ENCODE measurements around the gene DNAAF9.
"Not testable (repeated sequence)": the region's sequence is repeated elsewhere in the genome, so short reads cannot be mapped to it uniquely, and the experiment has no call there.

DNAAF9 gene

GRCh38 chr20:3430376-3431069 is 23.1 kb upstream of the DNAAF9 start:
- H3K36me3 ChIP-seq (ENCODE audit: low read length), result no peaks in the 10 kb centered on the region
- no peak overlapping the region for H3K4me2 ChIP-seq (ENCODE audit: low read depth, low read length, poor library complexity, severe bottlenecking)
- H2AFZ ChIP-seq (ENCODE audit: low read depth, low read length, severe bottlenecking), result no peak overlapping the region
- no peaks in the 10 kb centered on the region for H3K79me2 ChIP-seq (ENCODE audit: insufficient read depth, low read length)
- no peaks in the 10 kb centered on the region for H3K9me2 ChIP-seq (replicated peaks; ENCODE audit: insufficient read depth, low read length)
- H3K27me3 ChIP-seq (ENCODE audit: low read length), result no peaks in the 10 kb centered on the region
- H4K20me1 ChIP-seq (ENCODE audit: low read depth, low read length), result no peaks in the 10 kb centered on the region
- H3K4me3 ChIP-seq (ENCODE audit: insufficient read depth, low read length, poor library complexity, severe bottlenecking), result no peak overlapping the region
- no peak overlapping the region for H3K27ac ChIP-seq (ENCODE audit: low read depth, low read length)
- TF ChIP-seq, protein P1, sequence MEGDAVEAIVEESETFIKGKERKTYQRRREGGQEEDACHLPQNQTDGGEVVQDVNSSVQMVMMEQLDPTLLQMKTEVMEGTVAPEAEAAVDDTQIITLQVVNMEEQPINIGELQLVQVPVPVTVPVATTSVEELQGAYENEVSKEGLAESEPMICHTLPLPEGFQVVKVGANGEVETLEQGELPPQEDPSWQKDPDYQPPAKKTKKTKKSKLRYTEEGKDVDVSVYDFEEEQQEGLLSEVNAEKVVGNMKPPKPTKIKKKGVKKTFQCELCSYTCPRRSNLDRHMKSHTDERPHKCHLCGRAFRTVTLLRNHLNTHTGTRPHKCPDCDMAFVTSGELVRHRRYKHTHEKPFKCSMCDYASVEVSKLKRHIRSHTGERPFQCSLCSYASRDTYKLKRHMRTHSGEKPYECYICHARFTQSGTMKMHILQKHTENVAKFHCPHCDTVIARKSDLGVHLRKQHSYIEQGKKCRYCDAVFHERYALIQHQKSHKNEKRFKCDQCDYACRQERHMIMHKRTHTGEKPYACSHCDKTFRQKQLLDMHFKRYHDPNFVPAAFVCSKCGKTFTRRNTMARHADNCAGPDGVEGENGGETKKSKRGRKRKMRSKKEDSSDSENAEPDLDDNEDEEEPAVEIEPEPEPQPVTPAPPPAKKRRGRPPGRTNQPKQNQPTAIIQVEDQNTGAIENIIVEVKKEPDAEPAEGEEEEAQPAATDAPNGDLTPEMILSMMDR (IDR thresholded peaks at IDR 0.05; ENCODE audit: insufficient read depth, low read length, poor library complexity, severe bottlenecking), result no peak
- no peak for TF ChIP-seq EZH2phosphoT487 (conservative IDR thresholded peaks at IDR 0.05; ENCODE audit: low read length)
- no peak overlapping the region for H3K9ac ChIP-seq (ENCODE audit: low read length)
- H3F3A ChIP-seq (ENCODE audit: insufficient read depth), result no peaks in the 10 kb centered on the region
- H3K9me3 ChIP-seq (ENCODE audit: insufficient read depth, low read length), result no peaks in the 10 kb centered on the region

GRCh38 chr20:3426766-3427165 is 19.3 kb upstream of the DNAAF9 start:
- H3K9me2 ChIP-seq (replicated peaks; ENCODE audit: insufficient read depth, low read length); H3K9ac ChIP-seq (ENCODE audit: low read length); H3F3A ChIP-seq (ENCODE audit: insufficient read depth); H3K9me3 ChIP-seq (ENCODE audit: insufficient read depth, low read length); H4K20me1 ChIP-seq (ENCODE audit: low read depth, low read length); H3K4me3 ChIP-seq (ENCODE audit: insufficient read depth, low read length, poor library complexity, severe bottlenecking); H3K36me3 ChIP-seq (ENCODE audit: low read length); H3K79me2 ChIP-seq (ENCODE audit: insufficient read depth, low read length); H3K27ac ChIP-seq (ENCODE audit: low read depth, low read length); H2AFZ ChIP-seq (ENCODE audit: low read depth, low read length, severe bottlenecking); H3K4me2 ChIP-seq (ENCODE audit: low read depth, low read length, poor library complexity, severe bottlenecking); H3K27me3 ChIP-seq (ENCODE audit: low read length): not testable (repeated sequence)

DNA sequence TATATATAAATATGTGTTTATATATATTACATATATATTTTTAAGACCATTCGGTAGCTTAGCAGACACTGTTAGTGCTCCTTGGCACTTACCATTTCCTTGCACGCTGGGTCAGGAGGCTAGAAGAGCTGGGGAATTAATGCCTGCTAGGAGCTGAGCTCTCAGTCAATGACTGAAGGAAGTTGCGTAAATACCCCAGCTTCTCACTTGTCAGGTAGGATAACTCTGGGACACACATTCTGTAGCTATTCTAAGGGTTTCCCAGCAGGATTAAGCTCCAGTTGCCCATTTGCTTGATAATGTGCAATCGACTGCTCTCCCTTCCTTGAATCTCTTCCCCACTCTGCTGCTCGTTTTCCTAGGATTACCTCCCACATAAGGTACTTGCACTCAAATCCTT is 15.7 kb upstream of the DNAAF9 start:
- Histone ChIP-seq H3F3A (ENCODE audit: insufficient read depth) (no peaks in the 10 kb centered on the region), H3K9me2 (replicated peaks; ENCODE audit: insufficient read depth, low read length) (no peaks in the 10 kb centered on the region), H2AFZ (ENCODE audit: low read depth, low read length, severe bottlenecking) (no peak overlapping the region), H3K27ac (ENCODE audit: low read depth, low read length) (no peak overlapping the region), H4K20me1 (ENCODE audit: low read depth, low read length) (no peaks in the 10 kb centered on the region), H3K36me3 (ENCODE audit: low read length) (no peaks in the 10 kb centered on the region), H3K4me3 (ENCODE audit: insufficient read depth, low read length, poor library complexity, severe bottlenecking) (no peak overlapping the region), H3K9me3 (ENCODE audit: insufficient read depth, low read length) (no peaks in the 10 kb centered on the region), H3K9ac (ENCODE audit: low read length) (no peak overlapping the region), H3K27me3 (ENCODE audit: low read length) (no peaks in the 10 kb centered on the region), H3K4me2 (ENCODE audit: low read depth, low read length, poor library complexity, severe bottlenecking) (no peak overlapping the region), H3K79me2 (ENCODE audit: insufficient read depth, low read length) (no peaks in the 10 kb centered on the region)
- TF ChIP-seq EZH2phosphoT487 (conservative IDR thresholded peaks at IDR 0.05; ENCODE audit: low read length), result no peak
- TF ChIP-seq, protein P1 (IDR thresholded peaks at IDR 0.05; ENCODE audit: insufficient read depth, low read length, poor library complexity, severe bottlenecking), result no peak

DNA sequence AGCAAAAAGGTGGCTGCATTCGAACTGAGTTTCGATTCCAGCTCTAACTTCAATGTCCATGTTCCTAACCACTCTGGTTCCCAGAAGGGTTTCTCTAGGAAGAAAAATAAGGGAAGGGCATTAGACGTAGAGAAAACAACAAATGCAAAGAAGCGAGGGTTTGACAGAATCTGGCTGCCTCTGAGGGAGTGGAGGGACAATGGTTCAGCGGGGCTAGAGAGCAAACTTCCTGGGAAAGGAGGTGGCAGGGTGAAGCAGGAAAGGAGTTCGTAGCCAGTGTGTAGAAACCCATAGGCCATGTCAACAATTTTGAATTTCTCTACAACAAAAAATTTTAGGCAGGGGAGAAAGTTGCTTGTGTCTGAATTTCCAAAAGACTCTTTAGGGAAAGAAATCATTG is 14.5 kb upstream of the DNAAF9 start:
- H3K27ac ChIP-seq (ENCODE audit: low read depth, low read length), result no peak overlapping the region
- no peak overlapping the region for H3K9ac ChIP-seq (ENCODE audit: low read length)
- no peaks in the 10 kb centered on the region for H3F3A ChIP-seq (ENCODE audit: insufficient read depth)
- no peak overlapping the region for H3K4me3 ChIP-seq (ENCODE audit: insufficient read depth, low read length, poor library complexity, severe bottlenecking)
- no peaks in the 10 kb centered on the region for H4K20me1 ChIP-seq (ENCODE audit: low read depth, low read length)
- H3K27me3 ChIP-seq (ENCODE audit: low read length), result no peaks in the 10 kb centered on the region
- H3K4me2 ChIP-seq (ENCODE audit: low read depth, low read length, poor library complexity, severe bottlenecking), result no peak overlapping the region
- H3K36me3 ChIP-seq (ENCODE audit: low read length), result no peaks in the 10 kb centered on the region
- H3K9me3 ChIP-seq (ENCODE audit: insufficient read depth, low read length), result no peaks in the 10 kb centered on the region
- no peak overlapping the region for H2AFZ ChIP-seq (ENCODE audit: low read depth, low read length, severe bottlenecking)
- no peaks in the 10 kb centered on the region for H3K9me2 ChIP-seq (replicated peaks; ENCODE audit: insufficient read depth, low read length)
- no peaks in the 10 kb centered on the region for H3K79me2 ChIP-seq (ENCODE audit: insufficient read depth, low read length)
- no peak for TF ChIP-seq EZH2phosphoT487 (conservative IDR thresholded peaks at IDR 0.05; ENCODE audit: low read length)
- TF ChIP-seq, protein P1 (IDR thresholded peaks at IDR 0.05; ENCODE audit: insufficient read depth, low read length, poor library complexity, severe bottlenecking), result no peak
